ENCODE results near the gene GSDMA.

The GSDMA gene, protein sequence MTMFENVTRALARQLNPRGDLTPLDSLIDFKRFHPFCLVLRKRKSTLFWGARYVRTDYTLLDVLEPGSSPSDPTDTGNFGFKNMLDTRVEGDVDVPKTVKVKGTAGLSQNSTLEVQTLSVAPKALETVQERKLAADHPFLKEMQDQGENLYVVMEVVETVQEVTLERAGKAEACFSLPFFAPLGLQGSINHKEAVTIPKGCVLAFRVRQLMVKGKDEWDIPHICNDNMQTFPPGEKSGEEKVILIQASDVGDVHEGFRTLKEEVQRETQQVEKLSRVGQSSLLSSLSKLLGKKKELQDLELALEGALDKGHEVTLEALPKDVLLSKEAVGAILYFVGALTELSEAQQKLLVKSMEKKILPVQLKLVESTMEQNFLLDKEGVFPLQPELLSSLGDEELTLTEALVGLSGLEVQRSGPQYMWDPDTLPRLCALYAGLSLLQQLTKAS

DNA sequence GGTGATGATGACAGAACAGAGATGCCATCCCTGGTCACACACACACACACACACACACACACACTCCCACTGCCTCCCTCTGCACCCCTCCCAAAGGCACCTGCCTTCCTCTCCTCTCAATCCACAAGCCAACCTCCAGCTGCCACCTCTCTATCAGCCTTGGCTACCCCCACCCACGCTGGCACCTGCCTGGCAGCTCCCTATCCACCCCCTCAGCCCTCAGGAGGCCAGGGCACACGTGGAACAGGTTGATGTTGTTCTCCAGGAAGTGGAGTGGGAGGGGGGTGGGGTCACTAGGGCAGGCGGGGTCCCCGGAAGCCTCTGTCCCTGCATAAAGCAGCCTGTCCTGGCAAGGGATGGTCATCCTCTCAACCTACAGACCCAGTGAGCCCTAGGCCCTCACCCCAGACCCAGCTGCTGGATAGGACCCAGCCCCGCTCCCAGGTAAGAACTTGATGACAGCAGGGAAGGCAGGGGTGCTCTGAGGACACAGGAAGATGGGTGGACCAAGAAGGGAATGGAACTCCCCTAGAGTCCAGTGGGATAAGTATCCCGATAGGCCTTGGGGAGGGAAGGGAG, at the start of gene GSDMA:
Gene GSDMA, plus strand, starts transcription at position 363 of the 579 bp plus-strand sequence. CDS start 2,684 bp downstream, outside the sequence.
- FAIRE-seq: no peak

DNA sequence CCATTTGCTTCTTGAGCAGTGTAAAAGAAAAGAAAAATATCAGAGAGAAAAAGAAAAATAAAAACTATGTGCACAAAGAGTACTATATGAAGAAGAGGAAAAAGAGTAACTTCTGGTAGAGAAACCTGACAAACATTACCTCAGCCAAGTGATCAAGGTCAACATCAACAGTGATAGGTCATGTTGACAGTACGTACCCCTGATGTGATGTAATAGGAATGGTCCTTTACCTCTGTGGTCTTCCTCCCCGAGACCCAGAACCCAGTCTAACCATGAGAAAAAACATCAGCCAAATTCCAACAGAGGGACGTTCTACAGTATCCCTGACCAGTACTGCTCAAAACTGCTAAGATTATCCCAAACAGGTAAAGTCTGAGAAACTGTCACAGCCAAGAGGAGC, 48.8 kb upstream of the GSDMA start:
- FAIRE-seq: no peak

- no peak for FAIRE-seq
Observed at GRCh38 chr17:39915559-39915958, 47.2 kb upstream of the GSDMA start.

DNA sequence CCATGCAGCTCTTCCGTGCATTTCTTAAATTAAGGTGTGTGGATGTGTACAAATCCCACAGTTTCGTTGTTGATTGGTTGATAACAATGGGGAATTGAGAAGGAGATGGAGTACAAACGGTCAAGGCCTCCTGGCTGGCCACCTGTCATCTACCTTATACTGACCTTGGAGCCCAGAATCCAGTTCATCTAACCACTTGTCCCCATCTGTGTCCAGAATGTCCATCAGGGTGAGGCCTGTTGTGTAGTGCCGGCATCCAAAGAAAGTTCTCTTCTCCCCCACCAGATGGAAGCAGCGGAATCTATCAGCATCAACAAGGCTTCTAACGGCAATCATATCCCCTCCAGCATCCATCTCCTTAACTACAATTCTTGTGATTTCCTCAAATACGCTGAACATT, 45.9 kb upstream of the GSDMA start:
- FAIRE-seq: no peak

- no peak for FAIRE-seq
Observed at GRCh38 chr17:39919087-39919683, 43.6 kb upstream of the GSDMA start.

DNA sequence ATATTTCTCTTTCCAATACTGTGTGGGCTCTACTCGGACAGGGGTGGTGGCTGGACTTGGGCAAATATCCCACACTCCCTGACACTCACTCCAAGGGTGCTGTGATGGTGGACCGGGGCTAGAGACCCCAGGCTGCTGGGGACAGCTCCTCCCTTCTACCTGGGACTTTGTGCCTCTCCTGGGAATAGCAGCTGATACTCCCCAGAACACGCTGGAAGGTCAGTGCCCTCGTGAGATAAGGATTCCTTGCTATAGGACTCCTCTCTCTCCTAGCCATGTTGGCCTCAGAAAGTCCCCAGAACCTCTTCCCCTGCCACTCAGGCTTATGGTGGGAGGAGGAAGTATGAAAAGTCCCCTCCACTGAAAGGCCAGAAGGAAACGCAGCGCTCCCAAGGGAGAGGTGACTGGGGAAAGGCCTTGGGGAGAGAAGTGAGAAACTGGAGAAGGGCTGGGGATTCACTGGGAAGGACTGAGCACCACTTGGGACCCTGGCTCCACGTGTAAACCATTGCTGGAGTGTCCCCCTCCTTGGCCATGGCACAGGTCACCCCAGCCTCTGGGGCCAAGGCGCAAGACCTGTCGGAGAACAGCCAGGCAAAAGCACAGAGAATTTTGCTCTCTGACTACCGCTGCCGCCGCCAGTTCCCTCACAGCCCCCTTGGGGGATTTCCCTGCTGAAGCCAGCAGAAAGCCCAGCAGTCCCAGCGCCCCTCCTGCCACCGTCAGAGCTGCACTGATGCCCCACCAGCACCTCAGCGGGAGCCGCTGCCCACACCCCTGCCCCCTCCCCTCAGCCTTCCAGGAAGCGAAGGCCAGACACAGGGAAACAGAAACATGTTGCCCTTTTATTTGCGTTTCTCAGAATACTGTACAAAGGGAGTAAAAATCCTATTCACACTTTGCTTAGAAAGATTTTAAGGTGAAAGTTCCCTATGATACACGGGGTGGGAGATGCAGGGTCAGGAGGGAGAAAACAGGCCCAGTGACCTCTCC, 42.3 kb upstream of the GSDMA start:
- no peak for FAIRE-seq

DNA sequence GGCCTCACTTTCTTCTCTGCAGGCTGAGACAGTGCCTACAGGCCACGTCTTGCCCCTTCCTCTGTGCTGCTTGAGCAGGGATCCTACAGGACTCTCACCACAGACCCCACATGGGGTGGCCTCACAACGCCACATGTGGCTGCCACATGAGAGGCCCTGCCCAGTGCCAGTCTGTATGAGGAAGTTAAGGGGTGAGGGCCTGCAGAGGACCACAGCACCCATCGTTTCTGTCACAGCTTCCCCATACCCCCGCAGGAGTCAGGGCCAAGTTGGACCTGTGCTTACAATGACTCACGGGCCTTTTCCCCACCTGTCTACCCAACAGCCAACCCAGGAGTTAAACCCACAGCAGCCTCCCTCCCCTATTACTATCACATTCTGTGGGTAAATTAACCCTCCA, 41.5 kb upstream of the GSDMA start:
- no peak for FAIRE-seq

GRCh38 chr17:39922006-39922405, 40.8 kb upstream of the GSDMA start:
- no peak for FAIRE-seq

DNA sequence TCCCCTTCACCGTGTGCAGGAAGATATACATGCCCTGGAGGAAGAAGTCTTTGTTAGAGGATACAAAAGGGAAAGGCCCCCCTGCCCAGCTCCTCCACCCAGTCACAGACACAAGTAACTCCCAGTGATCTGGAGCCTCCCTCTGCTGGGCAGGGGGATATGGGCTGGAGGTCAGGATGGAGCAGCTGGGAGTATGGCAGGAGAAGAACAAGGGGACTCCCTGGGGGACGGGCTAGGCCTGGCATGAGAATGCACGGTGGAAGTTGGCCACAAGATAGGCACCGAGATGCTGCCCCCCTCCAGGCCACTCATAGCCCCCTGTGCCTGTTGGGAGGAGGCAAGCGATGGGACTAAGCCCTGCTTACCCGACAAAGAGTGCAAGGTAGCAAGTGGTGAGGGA, 39.6 kb upstream of the GSDMA start:
- FAIRE-seq: no peak

DNA sequence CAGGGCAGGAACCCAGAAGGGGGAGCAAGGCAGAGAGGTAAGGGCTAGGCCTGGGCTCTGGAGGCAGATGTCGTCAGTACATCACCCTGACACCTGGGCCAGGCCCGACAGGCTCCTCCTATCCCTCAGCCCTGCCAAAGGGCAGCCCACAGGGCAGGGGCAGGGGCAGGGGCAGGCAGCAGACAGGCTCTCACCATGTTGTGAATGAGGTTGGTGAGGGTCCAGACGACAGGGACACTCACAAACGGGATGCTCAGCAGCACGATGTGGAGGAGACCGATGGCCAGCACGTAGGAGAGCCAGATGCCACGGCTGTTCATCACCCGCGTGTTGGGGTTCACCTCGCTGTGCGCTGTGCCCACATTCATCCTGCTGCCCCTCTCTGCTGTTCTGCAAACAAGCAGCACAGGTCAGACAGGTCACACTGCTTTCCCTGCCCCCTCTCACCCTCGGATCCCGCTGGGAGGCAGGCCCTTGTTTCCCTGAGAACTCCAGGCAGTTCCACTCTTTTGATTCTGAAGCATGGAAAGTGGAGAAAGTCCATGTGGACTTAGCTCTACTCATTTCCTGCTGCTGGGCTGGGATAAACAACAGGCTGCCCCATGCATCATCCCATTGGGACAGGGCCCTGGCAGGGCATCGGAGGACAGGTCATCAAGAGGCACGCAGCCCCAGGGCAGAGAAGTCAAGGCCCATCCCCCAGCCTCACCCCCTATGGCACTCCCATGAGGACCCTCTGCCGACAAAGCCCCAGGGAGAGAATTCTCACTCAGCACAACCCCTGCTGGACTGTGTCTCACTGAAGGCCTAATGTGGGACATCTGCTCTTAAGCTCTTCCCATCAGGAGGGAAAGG, 38.7 kb upstream of the GSDMA start:
- no peak for FAIRE-seq

- FAIRE-seq: no peak
Observed at GRCh38 chr17:39924691-39925055, 38.1 kb upstream of the GSDMA start.

DNA sequence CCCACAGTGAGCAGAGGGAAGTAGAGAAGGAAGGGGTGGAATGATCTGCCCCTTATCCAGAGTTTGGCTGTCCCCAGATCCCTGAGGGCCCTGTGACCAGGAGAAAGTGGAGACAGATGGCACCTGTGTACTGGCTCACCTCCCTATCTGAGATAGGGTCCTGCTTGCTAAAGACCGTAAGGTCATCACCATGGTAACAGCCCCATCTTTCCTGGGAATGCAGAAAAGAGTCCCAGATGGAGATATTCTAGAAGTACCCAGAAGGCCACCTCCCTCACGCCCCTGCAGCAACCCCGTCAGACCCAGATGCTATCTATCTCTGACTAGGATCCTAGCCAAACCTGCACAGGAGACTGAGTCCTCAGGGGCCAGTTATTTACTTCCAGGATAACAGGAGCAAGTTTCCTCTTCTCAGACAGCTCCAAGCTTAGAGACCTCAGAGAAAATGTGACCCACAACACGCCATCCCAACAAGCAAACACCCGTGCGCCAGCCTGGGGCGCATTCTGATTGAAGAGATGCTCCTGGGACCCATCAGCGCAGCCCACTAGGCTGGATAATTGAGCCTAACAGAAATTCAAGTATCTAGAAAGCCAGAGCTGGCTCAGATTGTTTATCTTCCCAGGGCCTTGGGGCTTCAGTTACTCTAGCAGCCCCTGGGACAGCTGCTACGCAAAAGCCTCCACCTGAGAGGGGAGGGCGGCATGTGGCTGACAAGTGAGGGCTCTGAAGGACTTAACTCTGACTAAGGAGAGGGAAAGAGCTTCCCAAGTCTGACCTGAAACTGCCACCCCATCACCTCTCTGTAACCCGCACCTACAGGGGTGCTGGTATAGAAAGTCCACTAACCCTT, 37.3 kb upstream of the GSDMA start:
- FAIRE-seq: no peak

GRCh38 chr17:39926135-39926587, 36.6 kb upstream of the GSDMA start:
- no peak for FAIRE-seq

DNA sequence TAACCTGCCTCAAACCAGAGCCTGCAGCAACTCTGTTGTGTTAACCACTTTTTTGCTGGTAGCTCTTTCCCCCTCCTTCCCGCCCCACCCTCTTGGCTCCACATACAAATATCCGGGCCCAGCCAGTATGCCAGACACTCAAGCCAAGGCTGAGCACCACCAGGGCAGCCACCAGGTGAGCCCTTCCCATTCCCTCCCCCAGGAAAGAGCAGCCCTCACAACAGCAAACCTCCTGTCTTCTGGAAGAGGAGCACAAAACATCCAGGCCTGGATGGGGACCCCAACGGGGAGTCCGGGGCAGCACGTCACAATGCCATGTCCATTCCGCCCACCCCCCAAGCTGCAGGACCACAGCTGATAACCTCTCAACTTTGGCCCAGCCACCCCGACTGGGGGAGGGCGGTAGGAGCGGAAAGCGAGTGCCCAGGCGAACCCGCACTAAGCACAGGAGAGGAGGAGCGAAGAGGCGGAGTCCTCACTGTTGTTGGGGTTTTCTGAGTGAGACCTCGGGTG, 36.2 kb upstream of the GSDMA start:
- no peak for FAIRE-seq

DNA sequence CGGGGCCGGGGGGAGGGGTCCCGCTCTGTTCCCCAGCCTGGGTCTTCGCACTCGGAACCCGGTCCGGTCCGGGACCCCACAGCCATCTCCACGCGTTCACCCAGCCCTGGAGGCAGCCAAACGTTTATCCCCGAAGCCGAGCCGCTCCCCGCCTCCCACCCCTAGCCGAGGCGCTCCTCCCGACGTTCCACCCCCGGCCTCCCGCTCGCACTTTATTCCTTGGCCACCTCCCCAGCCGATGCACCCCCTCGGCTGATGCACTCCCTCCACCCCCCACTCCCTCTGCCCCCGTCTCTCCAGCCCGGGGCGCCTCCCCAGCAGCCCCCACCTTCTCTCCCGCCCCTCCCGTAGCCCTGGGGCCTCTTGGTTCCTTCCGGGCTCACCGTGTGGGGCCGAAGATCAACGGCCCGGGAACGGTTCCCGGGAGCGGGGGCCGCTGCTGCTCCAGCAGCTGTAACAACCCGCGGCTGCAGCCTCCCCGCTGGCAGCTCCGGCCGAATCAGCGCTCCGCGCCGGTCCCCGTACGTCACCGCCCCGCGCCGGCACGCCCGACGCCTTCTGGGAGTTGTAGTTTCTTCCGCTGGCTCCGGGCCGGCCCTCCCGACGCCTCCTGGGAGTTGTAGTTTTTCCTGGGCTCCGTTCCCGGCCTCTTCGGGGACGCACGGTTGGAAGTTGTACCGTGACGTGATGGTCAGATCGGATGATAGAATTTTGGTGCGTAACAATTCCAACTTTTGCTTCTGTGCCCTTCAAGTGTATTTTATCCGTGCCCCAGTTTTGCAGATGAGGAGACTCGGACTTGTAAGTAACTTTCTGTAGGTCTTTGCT, 35.5 kb upstream of the GSDMA start, which contains the start of the genes LRRC3C and ORMDL3:
Gene LRRC3C, plus strand, starts transcription at position 632 of the 828 bp plus-strand sequence. CDS start 13,792 bp downstream, outside the sequence.
Gene ORMDL3, minus strand, starts transcription at position 501 of the 828 bp plus-strand sequence. CDS start 3,398 bp downstream, outside the sequence.
- no peak for FAIRE-seq

DNA sequence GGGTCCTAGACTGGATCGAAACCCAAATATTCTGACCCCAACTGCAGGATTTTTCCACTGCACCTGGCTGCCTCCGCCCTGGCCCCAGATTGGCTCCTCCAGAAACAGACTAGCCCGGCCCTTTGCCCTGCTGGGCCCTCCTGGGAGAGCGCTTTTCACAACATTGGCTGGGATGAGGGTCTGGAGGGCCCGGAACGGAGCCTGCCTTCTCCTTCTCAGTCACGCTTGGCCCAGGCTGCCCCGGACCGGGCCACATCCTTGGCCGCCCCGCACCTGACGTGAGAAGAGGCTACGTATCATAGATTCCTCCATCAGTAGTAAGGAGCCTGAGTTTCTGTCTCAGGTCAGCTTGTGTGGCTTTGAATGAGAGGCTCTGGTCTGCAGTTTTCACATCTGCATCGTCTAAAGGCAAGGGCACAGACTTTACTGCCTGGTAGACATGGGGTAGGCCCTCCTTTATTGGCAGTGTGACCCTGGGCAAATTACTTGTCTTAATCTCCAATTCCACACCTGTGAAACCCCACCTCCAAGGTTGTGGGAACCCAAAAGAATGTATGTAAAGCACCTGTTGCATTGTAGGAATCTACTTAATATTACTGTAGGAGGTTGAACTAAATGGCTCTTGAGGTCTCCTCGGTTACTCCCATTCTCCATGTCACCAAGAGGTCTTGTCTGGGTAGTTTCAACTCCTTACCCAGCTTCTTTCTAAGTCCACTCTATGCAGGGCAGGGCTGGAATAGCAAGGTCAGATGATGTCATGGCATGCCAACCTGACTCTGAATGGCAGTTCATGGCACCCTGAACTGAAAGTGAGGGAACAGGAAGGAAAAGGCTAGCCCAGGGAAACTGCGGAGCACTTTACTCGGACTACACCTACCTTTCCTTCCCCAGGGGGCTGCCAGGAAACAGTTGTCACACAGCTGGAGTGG, 34.6 kb upstream of the GSDMA start:
- FAIRE-seq: no peak

DNA sequence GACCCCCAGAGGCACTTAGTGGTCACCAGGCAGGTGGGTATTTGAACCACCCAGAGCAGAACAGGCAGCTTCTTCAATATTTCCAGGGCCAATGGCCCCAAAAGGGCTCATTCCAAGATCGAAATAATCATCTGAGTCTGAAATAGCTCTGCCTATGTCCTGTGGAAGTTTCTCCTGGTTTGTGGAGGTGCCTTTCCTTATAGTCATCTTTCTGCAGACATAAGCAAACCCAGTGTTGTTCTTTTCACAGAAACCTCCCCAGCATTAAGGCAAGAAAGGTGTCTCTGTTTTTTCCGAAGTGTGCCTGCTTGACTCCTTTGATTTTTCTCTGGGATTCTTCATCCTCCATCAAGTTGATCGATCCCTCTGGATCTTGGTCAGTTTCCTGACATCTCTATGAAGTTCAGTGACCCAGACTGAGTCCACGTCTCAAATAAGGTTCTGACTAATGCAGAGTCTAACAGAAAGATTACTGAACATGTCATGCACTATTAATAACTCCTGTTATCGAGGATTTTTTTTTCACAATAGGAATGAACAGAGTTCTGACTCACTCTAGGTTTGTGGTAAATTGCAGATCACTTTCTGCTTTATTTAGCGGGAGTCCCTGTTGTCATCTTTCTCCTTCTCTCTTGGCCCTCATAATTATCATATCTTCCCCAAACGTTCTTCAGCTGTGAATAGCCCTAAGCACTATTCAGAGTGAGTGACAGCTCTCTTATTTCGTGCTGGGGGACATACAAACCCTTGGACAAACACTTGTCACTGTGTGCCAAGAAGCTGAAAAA, 33.8 kb upstream of the GSDMA start:
- FAIRE-seq: no peak

All from colon (tissue), 2 donors.